HG02759 (cell line): ENCODE measurements around the gene TRIM17.

ENCODE experiments used
- ATAC-seq: cut with Tn5 transposase; IDR thresholded peaks from one replicate; pipeline ENCODE4 v1.9.1; 2021; ENCODE audit warnings: mild to moderate bottlenecking, moderate library complexity; ENCODE audit not compliant: unreplicated experiment

The TRIM17 gene

DNA sequence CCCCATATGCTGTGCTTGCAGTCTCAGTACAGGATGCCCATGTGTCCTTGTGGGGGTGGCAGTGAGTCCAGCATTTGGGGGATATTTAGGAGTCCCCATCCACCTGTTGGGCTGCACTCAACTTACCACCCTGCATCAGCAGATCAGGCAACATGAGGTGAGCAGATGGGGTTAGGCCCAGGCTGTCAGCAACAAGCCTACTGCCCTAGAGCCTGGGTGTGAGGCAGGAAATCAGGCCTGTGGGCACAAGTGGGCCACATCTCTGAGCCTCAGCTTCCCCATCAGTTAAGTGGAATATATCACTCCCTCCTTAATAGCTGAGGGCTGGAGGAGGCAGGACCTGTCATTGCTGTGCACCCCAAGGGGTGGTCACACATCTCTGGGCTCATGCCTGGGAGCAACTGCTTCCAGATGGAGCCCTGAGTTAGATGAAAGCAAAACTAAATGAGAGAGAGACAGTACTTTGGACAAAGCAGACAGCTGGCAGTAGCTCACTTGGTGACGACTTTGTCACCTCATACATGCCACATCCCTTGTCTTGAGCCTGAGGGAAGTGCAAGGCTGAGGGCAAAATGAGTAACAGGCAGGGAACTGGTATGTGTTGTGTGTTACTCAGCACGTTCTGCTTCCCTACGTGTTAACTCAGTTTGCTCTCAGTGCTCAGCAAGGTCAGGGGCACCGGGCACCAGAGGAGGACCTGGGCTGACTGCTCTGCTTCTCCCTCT is 58.5 kb downstream of the TRIM17 start:
- no peak for ATAC-seq
